Esophagus (tissue), 2 donors: Measurements from ENCODE around the gene KCND2. TPM values are rescaled to one million over a fixed set of nuclear protein-coding genes. Genes with fewer than 3 reads are reported as not detected.
"Not testable (repeated sequence)": the region's sequence is repeated elsewhere in the genome, so short reads cannot be mapped to it uniquely, and the experiment has no call there.

Source experiments
- H3K27ac ChIP-seq, 2 donors: one replicate each; pipeline ENCODE4 v1.5.1; 2013; ENCODE audit warnings: low read depth in 2 of 2, mild to moderate bottlenecking in 2 of 2, inconsistent platforms in 1 of 2, low read length in 1 of 2, moderate library complexity in 1 of 2
- H3K27me3 ChIP-seq, 2 donors: one replicate each; pipeline ENCODE4 v1.6.1; 2013; ENCODE audit warnings: low read length in 2 of 2, control low read depth in 1 of 2, mild to moderate bottlenecking in 1 of 2; ENCODE audit not compliant: insufficient read depth in 2 of 2, control insufficient read depth in 1 of 2
- H3K36me3 ChIP-seq, 2 donors: one replicate each; pipeline ENCODE4 v1.6.1; 2013; ENCODE audit warnings: low read length in 1 of 2; ENCODE audit not compliant: control insufficient read depth in 2 of 2, insufficient read depth in 2 of 2
- H3K4me1 ChIP-seq, 2 donors: one replicate each; pipeline ENCODE4 v1.6.1; 2013; ENCODE audit warnings: low read length in 1 of 2; ENCODE audit not compliant: control insufficient read depth in 2 of 2, insufficient read depth in 2 of 2
- H3K4me3 ChIP-seq, 2 donors: one replicate each; pipeline ENCODE4 v1.5.1; 2013; ENCODE audit warnings: low read length in 2 of 2, mild to moderate bottlenecking in 2 of 2, low read depth in 1 of 2, moderate library complexity in 1 of 2
- H3K9me3 ChIP-seq, 2 donors: one replicate each; pipeline ENCODE4 v1.6.1; 2013; ENCODE audit warnings: mild to moderate bottlenecking in 2 of 2, low read depth in 1 of 2, low read length in 1 of 2, moderate library complexity in 1 of 2; ENCODE audit not compliant: control insufficient read depth in 2 of 2, insufficient read depth in 1 of 2
- WGBS, 2 donors: extraction: QIAGEN DNeasy Blood & Tissue Kit; methylation state at CpG; one replicate each; pipeline ENCODE4 v1.1.7; 2013; 5-methylcytosine and 5-hydroxymethylcytosine counted together
- polyA plus RNA-seq, 2 donors: library from polyadenylated mRNA; stranded (reverse); fragments of 200-250 nt; gene quantifications; one replicate each; pipeline ENCODE4 v1.2.3, GENCODE V29; 2013
- donor health status: healthy with polysubstance abuse.
- donor health status: Bipolar disorder and iron deficiency.

KCND2 gene
- polyA plus RNA-seq, 2 donors = 0.04 TPM; not detected in 1

GRCh38 chr7:120760050-120760449, 487.1 kb downstream of the KCND2 start:
- Histone ChIP-seq H3K9me3 (no peaks in the 10 kb centered on the region), H3K36me3 (no peaks in the 10 kb centered on the region), H3K27me3 (no peaks in the 10 kb centered on the region), H3K4me1 (no peaks in the 10 kb centered on the region), H3K27ac (no peak overlapping the region), H3K4me3 (no peak overlapping the region)
- 73 to 81% methylated on average over 2 of the region's 2 CpGs for whole genome bisulfite sequencing, 2 donors

DNA sequence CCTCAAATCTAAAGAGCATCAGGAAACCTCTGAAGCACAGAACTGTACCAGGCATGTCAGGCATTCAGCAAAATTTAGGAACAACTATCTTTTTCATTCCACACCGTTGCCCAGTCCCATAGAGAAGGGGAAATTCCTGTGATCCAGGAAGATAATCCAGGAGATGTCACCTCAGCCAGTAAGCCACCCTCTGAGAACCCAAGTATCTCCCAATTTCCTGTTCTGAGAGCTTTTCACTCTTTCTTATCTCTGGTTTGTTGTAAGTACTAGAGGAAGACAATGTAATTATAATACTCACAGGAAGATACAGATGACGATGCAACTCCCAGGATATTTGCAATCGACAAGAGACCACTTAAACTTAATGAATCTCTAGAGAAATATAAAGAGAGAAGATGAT, 487.9 kb downstream of the KCND2 start:
- H3K27me3 ChIP-seq = no peaks in the 10 kb centered on the region
- 64% methylated on average over 3 of the region's 3 CpGs for whole genome bisulfite sequencing, 2 donors
- no peak overlapping the region for H3K27ac ChIP-seq
- H3K4me1 ChIP-seq = no peaks in the 10 kb centered on the region
- no peaks in the 10 kb centered on the region for H3K36me3 ChIP-seq
- no peak overlapping the region for H3K4me3 ChIP-seq
- no peaks in the 10 kb centered on the region for H3K9me3 ChIP-seq

GRCh38 chr7:120770206-120770605, 497.2 kb downstream of the KCND2 start:
- H3K27me3 ChIP-seq = no peaks in the 10 kb centered on the region
- H3K36me3 ChIP-seq = no peaks in the 10 kb centered on the region
- WGBS, 2 donors = 80% methylated on average over 3 of the region's 3 CpGs
- no peaks in the 10 kb centered on the region for H3K9me3 ChIP-seq
- no peak overlapping the region for H3K4me3 ChIP-seq
- no peaks in the 10 kb centered on the region for H3K4me1 ChIP-seq
- no peak overlapping the region for H3K27ac ChIP-seq

DNA sequence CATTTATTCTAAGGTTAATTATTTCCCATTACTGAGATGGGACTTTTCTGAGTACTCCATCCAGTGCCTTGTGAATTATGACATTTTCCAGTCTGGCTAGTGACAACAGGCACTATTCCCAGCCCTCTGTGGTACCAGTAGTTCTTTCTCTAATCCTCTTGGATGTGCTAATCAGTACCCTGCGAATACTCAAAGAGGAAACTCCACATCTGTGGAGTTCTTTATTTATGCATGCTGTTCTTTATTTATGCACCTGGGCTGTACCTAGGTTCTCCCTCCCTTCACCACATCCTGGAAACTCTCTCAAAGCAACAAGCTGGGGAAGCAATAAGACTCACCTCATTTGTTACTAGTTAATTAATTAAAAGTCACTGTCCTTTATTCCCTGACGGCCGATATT, 501.5 kb downstream of the KCND2 start:
- H3K4me3 ChIP-seq = no peak overlapping the region
- H3K9me3 ChIP-seq = no peaks in the 10 kb centered on the region
- no peaks in the 10 kb centered on the region for H3K27me3 ChIP-seq
- 63 to 71% methylated on average over 3 of the region's 3 CpGs for WGBS, 2 donors
- H3K4me1 ChIP-seq = no peaks in the 10 kb centered on the region
- H3K27ac ChIP-seq = no peak overlapping the region
- no peaks in the 10 kb centered on the region for H3K36me3 ChIP-seq

DNA sequence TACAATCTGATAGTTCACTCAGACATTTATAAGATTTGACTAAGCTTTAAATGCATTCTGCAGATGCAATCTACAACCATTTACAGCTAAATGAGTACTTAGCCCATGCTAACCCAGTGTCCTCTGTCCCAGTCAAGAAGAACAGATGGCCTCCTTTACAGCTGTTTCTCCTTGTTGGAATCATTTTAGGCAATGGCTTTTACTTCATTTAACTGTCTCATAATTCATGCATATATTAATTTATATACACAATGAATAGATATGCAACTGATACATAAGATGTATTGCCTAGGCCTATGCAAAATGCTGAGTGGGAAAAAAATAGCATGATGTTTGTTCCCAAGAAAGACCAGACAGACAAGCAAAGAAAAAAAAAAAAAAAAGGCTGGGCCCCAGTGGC, 502.8 kb downstream of the KCND2 start:
- Histone ChIP-seq H3K27me3 (no peaks in the 10 kb centered on the region), H3K27ac (no peak overlapping the region), H3K9me3 (no peaks in the 10 kb centered on the region), H3K4me1 (no peaks in the 10 kb centered on the region), H3K36me3 (no peaks in the 10 kb centered on the region), H3K4me3 (no peak overlapping the region)

DNA sequence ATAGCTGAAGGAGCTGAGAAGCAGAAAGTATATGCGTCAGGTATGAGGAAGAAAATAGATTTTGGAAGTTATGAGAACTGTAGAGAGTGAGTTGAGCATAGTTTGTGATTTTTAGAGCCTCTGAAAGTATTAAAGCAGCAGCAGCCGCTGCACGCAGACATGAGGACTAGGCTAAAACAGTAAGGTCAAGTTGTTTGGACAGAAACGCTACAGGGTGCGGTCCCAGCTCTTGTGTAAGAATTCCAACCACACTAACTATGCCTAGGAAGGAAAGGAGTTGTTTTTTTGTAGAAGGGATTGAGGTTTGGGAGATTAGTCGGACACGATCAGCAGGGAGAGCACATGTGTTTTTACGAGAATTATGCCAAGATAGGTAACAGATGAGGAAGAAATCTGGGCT, 506.1 kb downstream of the KCND2 start:
- not testable (repeated sequence) for H3K9me3 ChIP-seq, H3K4me3 ChIP-seq, H3K4me1 ChIP-seq, H3K27ac ChIP-seq, H3K27me3 ChIP-seq, H3K36me3 ChIP-seq
- 88 to 89% methylated on average over 8 of the region's 8 CpGs for WGBS, 2 donors

- not testable (repeated sequence) for H3K4me1 ChIP-seq, H3K27ac ChIP-seq, H3K27me3 ChIP-seq, H3K36me3 ChIP-seq, H3K4me3 ChIP-seq, H3K9me3 ChIP-seq
- WGBS, 2 donors = 82 to 90% methylated on average over 7 of the region's 7 CpGs
These were observed 507.5 kb downstream of the KCND2 start for GRCh38 chr7:120780451-120780850.

DNA sequence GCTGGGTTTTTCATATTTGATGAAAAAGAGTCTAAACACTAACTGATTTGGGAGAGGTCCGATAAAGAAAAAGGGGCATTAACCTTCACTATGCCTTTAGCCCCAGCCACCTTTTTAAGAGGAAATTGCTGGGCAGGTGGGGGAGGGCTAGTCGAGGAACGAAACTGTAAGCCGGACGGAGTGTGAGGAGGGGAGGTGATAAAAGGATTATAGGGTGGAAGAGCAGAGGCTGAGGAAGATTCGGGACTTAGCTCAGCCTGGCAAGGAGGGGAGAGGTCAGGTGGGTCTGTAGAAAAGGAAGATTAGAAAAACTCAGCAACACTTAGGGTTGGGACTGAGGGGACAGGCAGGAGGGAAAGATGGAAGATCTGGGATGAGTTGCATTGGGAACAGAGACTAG, 508.0 kb downstream of the KCND2 start:
- H3K36me3 ChIP-seq = no peaks in the 10 kb centered on the region
- no peaks in the 10 kb centered on the region for H3K27me3 ChIP-seq
- H3K4me3 ChIP-seq = no peak overlapping the region
- 85% methylated on average over 6 of the region's 6 CpGs for WGBS, 2 donors
- no peaks in the 10 kb centered on the region for H3K9me3 ChIP-seq
- no peaks in the 10 kb centered on the region for H3K4me1 ChIP-seq
- H3K27ac ChIP-seq = no peak overlapping the region

- not testable (repeated sequence) for H3K4me3 ChIP-seq, H3K4me1 ChIP-seq, H3K36me3 ChIP-seq, H3K27ac ChIP-seq, H3K27me3 ChIP-seq, H3K9me3 ChIP-seq
- WGBS, 2 donors = 94 to 98% methylated on average over 10 of the region's 10 CpGs
These were observed 508.9 kb downstream of the KCND2 start for GRCh38 chr7:120781924-120782323.

DNA sequence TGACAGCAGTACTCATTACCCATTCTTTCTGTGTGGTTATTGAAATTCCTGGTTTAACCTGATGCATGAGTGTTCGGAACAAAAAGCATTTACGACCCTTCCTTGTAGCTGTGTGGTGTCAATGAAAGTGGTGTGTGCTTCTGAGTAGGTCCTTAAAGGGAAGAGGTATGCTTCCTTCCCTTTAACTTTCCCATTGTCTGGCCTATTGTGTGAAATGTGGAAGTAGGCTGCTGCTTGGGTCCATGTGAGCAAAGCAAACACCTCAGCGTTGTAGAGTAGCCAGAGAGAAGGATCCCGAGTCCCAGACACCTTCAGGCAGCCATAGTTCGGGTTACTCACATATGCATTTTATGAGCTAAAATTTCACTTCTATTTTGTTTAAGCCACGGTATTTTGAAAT, 510.3 kb downstream of the KCND2 start:
- H3K4me3 ChIP-seq = no peak overlapping the region
- WGBS, 2 donors = 82 to 83% methylated on average over 6 of the region's 6 CpGs

More for the DNA sequence above, 510.3 kb downstream of the KCND2 start:
- Histone ChIP-seq H3K27ac (no peak overlapping the region), H3K4me1 (no peaks in the 10 kb centered on the region), H3K27me3 (no peaks in the 10 kb centered on the region), H3K36me3 (no peaks in the 10 kb centered on the region), H3K9me3 (no peaks in the 10 kb centered on the region)
